Large intestine (tissue), 3 donors: ENCODE results near the gene RCBTB2. TPM values are rescaled to one million over a fixed set of nuclear protein-coding genes. Genes with fewer than 3 reads are reported as not detected.

Experiments used
- DNase-seq, 2 donors: peaks; one replicate each; pipeline versions ENCODE4 v3.0.0 to v3.0.0-alpha.2; 2013
- H3K27ac ChIP-seq: one replicate; pipeline ENCODE4 v1.5.1; 2013; ENCODE audit warnings: low read length
- H3K27me3 ChIP-seq: 2 replicates; pipeline ENCODE4 v1.6.1; 2013; ENCODE audit warnings: low read length; ENCODE audit not compliant: control insufficient read depth, insufficient read depth
- H3K36me3 ChIP-seq: 2 replicates; pipeline ENCODE4 v1.6.1; 2013; ENCODE audit warnings: low read length; ENCODE audit not compliant: control insufficient read depth, insufficient read depth
- H3K4me1 ChIP-seq: one replicate; pipeline ENCODE4 v1.6.1; 2013; ENCODE audit warnings: low read length; ENCODE audit not compliant: control insufficient read depth, insufficient read depth
- H3K4me3 ChIP-seq: one replicate; pipeline ENCODE4 v1.5.1; 2013; ENCODE audit warnings: low read length
- H3K9me3 ChIP-seq: one replicate; pipeline ENCODE4 v1.6.1; 2013; ENCODE audit warnings: mild to moderate bottlenecking, low read depth, low read length, moderate library complexity; ENCODE audit not compliant: control insufficient read depth
- WGBS: methylation state at CpG from one replicate; pipeline ENCODE4 v1.1.5; 2013; ENCODE audit warnings: low lambda C conversion rate; ENCODE audit not compliant: insufficient coverage; 5-methylcytosine and 5-hydroxymethylcytosine counted together
- polyA plus RNA-seq: library from polyadenylated mRNA; unstranded; fragments of 120-200 nt; gene quantifications from one replicate; pipeline ENCODE4 v1.2.1, GENCODE V29; 2013

Gene RCBTB2
- polyA plus RNA-seq, 1 donor, result 14.5 TPM

- WGBS, result no CpG with 5 or more reads among the region's 4 CpGs
- no peak for DNase-seq
- H3K27ac ChIP-seq, result no peak overlapping the region
- no peaks in the 10 kb centered on the region for H3K4me1 ChIP-seq
- H3K4me3 ChIP-seq, result no peak overlapping the region
- no peaks in the 10 kb centered on the region for H3K27me3 ChIP-seq
- H3K9me3 ChIP-seq, result no peaks in the 10 kb centered on the region
- H3K36me3 ChIP-seq, result no peaks in the 10 kb centered on the region
Observed at GRCh38 chr13:48562296-48563066, 29.6 kb upstream of the RCBTB2 start.

- Histone ChIP-seq H3K27ac (no peak overlapping the region), H3K27me3 (no peaks in the 10 kb centered on the region)
- 86% methylated on average over 1 of the region's 1 CpG for WGBS
Observed at GRCh38 chr13:48561466-48562235, 28.8 kb upstream of the RCBTB2 start.

GRCh38 chr13:48560657-48561337 lies 27.9 kb upstream of the RCBTB2 start:
- no peak for DNase-seq
- Histone ChIP-seq H3K4me3 (no peak overlapping the region), H3K9me3 (peaks cover 2% of the 10 kb centered on the region), H3K27ac (no peak overlapping the region), H3K4me1 (no peaks in the 10 kb centered on the region), H3K27me3 (no peaks in the 10 kb centered on the region), H3K36me3 (no peaks in the 10 kb centered on the region)
- WGBS, result 40% methylated on average over 1 of the region's 9 CpGs

More at GRCh38 chr13:48561466-48562235, 28.8 kb upstream of the RCBTB2 start:
- no peaks in the 10 kb centered on the region for H3K36me3 ChIP-seq
- DNase-seq, result no peak
- H3K4me1 ChIP-seq, result no peaks in the 10 kb centered on the region
- H3K4me3 ChIP-seq, result no peak overlapping the region
- no peaks in the 10 kb centered on the region for H3K9me3 ChIP-seq

- Histone ChIP-seq H3K36me3 (no peaks in the 10 kb centered on the region), H3K4me3 (no peak overlapping the region), H3K9me3 (peaks cover 4% of the 10 kb centered on the region), H3K27ac (no peak overlapping the region), H3K4me1 (no peaks in the 10 kb centered on the region), H3K27me3 (no peaks in the 10 kb centered on the region)
- DNase-seq, result no peak
- WGBS, result 92% methylated on average over 4 of the region's 5 CpGs
Observed at GRCh38 chr13:48559638-48560320, 26.9 kb upstream of the RCBTB2 start.

GRCh38 chr13:48556817-48557216 lies 23.9 kb upstream of the RCBTB2 start:
- Histone ChIP-seq H3K4me1 (no peaks in the 10 kb centered on the region), H3K36me3 (no peaks in the 10 kb centered on the region), H3K9me3 (peaks cover 4% of the 10 kb centered on the region), H3K27me3 (no peaks in the 10 kb centered on the region), H3K4me3 (no peak overlapping the region), H3K27ac (no peak overlapping the region)
- DNase-seq, result no peak
- WGBS, result 91% methylated on average over 2 of the region's 2 CpGs

GRCh38 chr13:48555441-48555840 lies 22.6 kb upstream of the RCBTB2 start:
- H3K9me3 ChIP-seq, result peaks cover 15% of the 10 kb centered on the region
- H3K4me3 ChIP-seq, result no peak overlapping the region
- no peak for DNase-seq
- no peaks in the 10 kb centered on the region for H3K4me1 ChIP-seq
- no peaks in the 10 kb centered on the region for H3K27me3 ChIP-seq
- no peak overlapping the region for H3K27ac ChIP-seq
- no peaks in the 10 kb centered on the region for H3K36me3 ChIP-seq

GRCh38 chr13:48551329-48551728 lies 18.4 kb upstream of the RCBTB2 start:
- Histone ChIP-seq H3K27me3 (no peaks in the 10 kb centered on the region), H3K27ac (no peak overlapping the region), H3K36me3 (no peaks in the 10 kb centered on the region), H3K4me1 (no peaks in the 10 kb centered on the region), H3K4me3 (no peak overlapping the region), H3K9me3 (peaks cover 15% of the 10 kb centered on the region)
- no CpG with 5 or more reads among the region's 1 CpG for WGBS
- no peak for DNase-seq

- no peaks in the 10 kb centered on the region for H3K4me1 ChIP-seq
- peaks cover 12% of the 10 kb centered on the region for H3K9me3 ChIP-seq
- H3K36me3 ChIP-seq, result no peaks in the 10 kb centered on the region
- no peak for DNase-seq
- H3K4me3 ChIP-seq, result no peak overlapping the region
- WGBS, result 100% methylated on average over 1 of the region's 1 CpG
- H3K27ac ChIP-seq, result no peak overlapping the region
- no peaks in the 10 kb centered on the region for H3K27me3 ChIP-seq
Observed at GRCh38 chr13:48549658-48550057, 16.8 kb upstream of the RCBTB2 start.

- no peaks in the 10 kb centered on the region for H3K36me3 ChIP-seq
- WGBS, result no CpG with 5 or more reads among the region's 4 CpGs
- H3K4me3 ChIP-seq, result no peak overlapping the region
- no peak for DNase-seq
- no peak overlapping the region for H3K27ac ChIP-seq
- H3K4me1 ChIP-seq, result peaks cover 1% of the 10 kb centered on the region
- H3K27me3 ChIP-seq, result no peaks in the 10 kb centered on the region
- peaks cover 12% of the 10 kb centered on the region for H3K9me3 ChIP-seq
Observed at GRCh38 chr13:48547663-48548092, 14.8 kb upstream of the RCBTB2 start.

GRCh38 chr13:48545608-48546007 lies 12.7 kb upstream of the RCBTB2 start:
- Histone ChIP-seq H3K4me3 (no peak overlapping the region), H3K4me1 (peaks cover 8% of the 10 kb centered on the region), H3K36me3 (no peaks in the 10 kb centered on the region), H3K9me3 (peaks cover 2% of the 10 kb centered on the region), H3K27ac (no peak overlapping the region), H3K27me3 (no peaks in the 10 kb centered on the region)
- no peak for DNase-seq
- WGBS, result 100% methylated on average over 1 of the region's 3 CpGs
